Colonic mucosa (tissue), 4 donors: ENCODE measurements around the gene ARFGAP2. TPM values are rescaled to one million over a fixed set of nuclear protein-coding genes. Genes with fewer than 3 reads are reported as not detected.

Source experiments
- DNase-seq: peaks from one replicate; pipeline ENCODE4 v3.0.0-alpha.2; 2020
- H3K27ac ChIP-seq: fragments of 200-600 bp; one replicate; pipeline ENCODE4 v1.8.0; 2021
- H3K27me3 ChIP-seq: fragments of 200-600 bp; one replicate; pipeline ENCODE4 v1.8.0; 2021
- H3K36me3 ChIP-seq: fragments of 200-600 bp; one replicate; pipeline ENCODE4 v1.8.0; 2021
- H3K4me1 ChIP-seq: fragments of 200-600 bp; one replicate; pipeline ENCODE4 v1.8.0; 2021; ENCODE audit warnings: mild to moderate bottlenecking
- H3K4me3 ChIP-seq: fragments of 200-600 bp; one replicate; pipeline ENCODE4 v1.8.0; 2021
- H3K9ac ChIP-seq, 2 donors: one replicate each; pipeline ENCODE4 v1.7.0; 2013; ENCODE audit warnings: control low read depth in 2 of 2, low read depth in 2 of 2, low read length in 2 of 2
- H3K9me3 ChIP-seq: fragments of 200-600 bp; one replicate; pipeline ENCODE4 v1.8.0; 2021
- CTCF ChIP-seq: fragments of 200-600 bp; IDR thresholded peaks from one replicate; pipeline ENCODE4 v1.8.0; 2022; ENCODE audit warnings: antibody characterized with exemption, mild to moderate bottlenecking
- intact Hi-C: fragments of 100-400 bp; cut with DNase I; formaldehyde crosslinking; loops from one replicate; pipeline ENCODE4 v1.14.1; 2022
- total RNA-seq, 2 donors: library from RNA; stranded (reverse); fragmentation: NEBNext Ultra II Directional in 1 of 2; extraction: Animal tissue kit (Norgen Biotek cat#: 25700) in 1 of 2; gene quantifications; one replicate each; pipeline ENCODE4 v1.2.1, GENCODE V29; 2021
- donor health status: healthy.
- donor health status: DM: no; HTN: no; CAD: no.
- donor health status: DM: no; HTN: no; CAD: no.

Gene ARFGAP2
- total RNA-seq, 2 donors from 2014 or later: 64.6 to 109 TPM

DNA sequence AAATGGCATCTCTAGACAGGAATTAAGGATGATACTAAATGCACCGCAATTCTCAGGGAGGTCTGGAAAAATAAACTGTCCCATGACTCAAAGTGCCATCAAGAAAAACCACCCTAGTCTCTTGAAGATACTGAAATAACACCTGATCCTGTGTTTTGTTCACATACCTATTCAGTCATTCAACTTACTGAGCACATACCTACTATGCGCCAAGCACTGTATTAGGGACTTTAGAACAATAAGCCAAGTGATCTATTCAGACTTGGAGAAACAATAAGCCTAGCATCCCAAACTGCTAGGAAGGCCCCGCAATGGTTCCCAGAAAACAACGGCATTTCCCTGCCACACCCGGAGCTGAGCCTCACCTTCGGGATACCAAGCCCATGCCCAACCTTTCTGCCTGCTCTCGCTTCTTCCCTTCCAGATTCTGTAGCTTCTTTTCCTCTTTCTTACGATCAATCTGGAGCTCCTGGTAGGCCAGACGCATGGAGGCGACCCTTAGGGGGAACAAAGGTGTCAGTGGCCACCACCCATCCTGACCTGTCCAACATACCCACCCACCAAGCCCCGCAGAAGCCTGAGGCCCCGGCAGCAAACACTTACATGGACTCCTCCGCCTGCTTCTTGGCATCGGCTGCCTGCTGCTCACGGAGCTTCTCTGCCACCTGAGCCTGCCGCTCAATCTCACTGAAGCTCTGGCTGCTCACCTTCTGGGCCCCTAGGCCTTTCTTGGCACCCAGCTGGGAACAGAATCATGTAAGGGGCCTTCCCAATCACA is 5.4 kb downstream of the ARFGAP2 start:
- no peaks in the 10 kb centered on the region for H3K27me3 ChIP-seq
- H3K9ac ChIP-seq: no peak overlapping the region
- peaks cover 14% of the 10 kb centered on the region for H3K36me3 ChIP-seq
- no peak overlapping the region for H3K27ac ChIP-seq
- peaks cover 6% of the 10 kb centered on the region for H3K4me1 ChIP-seq
- intact Hi-C loops: no loop called here
- H3K9me3 ChIP-seq: no peaks in the 10 kb centered on the region
- no peak for DNase-seq
- no peak for TF ChIP-seq CTCF
- H3K4me3 ChIP-seq: no peak overlapping the region

DNA sequence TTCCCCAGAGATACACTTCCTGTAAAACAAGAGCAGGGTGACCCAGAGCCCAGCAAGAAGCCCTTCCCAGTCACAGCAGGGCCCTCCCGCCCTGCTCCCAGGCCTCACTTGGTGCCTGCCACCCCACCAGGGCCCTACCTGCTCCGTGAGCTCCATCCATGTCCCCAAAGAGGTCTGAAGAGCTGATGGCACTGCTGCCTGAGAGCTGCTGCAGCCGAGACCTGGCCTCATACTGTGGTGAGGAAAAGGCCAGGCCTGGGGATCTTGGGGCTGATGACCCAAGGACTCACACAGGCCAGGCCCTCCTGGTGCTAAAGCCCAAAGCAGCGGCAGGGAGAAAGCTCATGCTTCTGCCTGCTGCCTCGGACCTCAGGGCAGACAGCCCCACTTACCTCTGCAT is 10.3 kb downstream of the ARFGAP2 start:
- no peak overlapping the region for H3K4me3 ChIP-seq
- no peaks in the 10 kb centered on the region for H3K9me3 ChIP-seq
- no peak overlapping the region for H3K9ac ChIP-seq
- DNase-seq: no peak
- H3K4me1 ChIP-seq: no peaks in the 10 kb centered on the region
- no peak for TF ChIP-seq CTCF
- no peak overlapping the region for H3K27ac ChIP-seq
- peaks cover 18% of the 10 kb centered on the region for H3K36me3 ChIP-seq
- no peaks in the 10 kb centered on the region for H3K27me3 ChIP-seq
- intact Hi-C loops: no loop called here

DNA sequence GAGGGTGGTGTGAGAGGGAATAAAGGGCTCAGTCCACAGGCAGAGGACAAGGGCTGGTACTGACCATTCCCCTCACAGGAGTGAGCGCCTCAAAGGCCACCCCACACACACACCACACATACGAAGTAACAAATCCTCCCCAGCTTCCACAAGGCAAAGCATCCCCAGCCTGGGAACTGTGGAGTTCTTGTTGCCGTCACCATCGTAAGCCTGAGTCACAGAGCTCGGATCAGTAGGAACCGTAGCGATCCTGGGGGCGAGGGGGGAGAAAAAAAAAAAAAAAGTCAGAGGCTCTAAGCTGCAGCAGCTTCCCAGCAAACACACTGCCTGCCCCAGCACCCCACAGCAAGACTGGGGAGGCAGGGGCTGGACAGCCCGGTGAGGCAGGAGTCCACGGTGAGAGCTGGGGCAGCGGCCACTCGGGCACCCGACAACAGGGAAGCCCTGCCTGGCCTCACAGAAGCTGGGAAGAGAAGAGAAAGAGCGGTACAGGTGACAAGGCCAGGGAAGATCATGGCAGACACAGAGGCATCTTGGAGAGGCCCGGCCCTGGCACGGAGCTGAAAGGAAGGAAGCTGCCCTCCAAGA is 11.3 kb downstream of the ARFGAP2 start:
- Histone ChIP-seq H3K9me3 (no peaks in the 10 kb centered on the region), H3K27ac (no peak overlapping the region), H3K4me3 (no peak overlapping the region), H3K36me3 (peaks cover 18% of the 10 kb centered on the region), H3K27me3 (no peaks in the 10 kb centered on the region), H3K9ac (no peak overlapping the region), H3K4me1 (no peaks in the 10 kb centered on the region)
- TF ChIP-seq CTCF: no peak
- no peak for DNase-seq
- intact Hi-C loops: no loop called here

- no peaks in the 10 kb centered on the region for H3K4me1 ChIP-seq
- no peak for TF ChIP-seq CTCF
- no peak overlapping the region for H3K9ac ChIP-seq
- no peak overlapping the region for H3K27ac ChIP-seq
- H3K27me3 ChIP-seq: no peaks in the 10 kb centered on the region
- H3K36me3 ChIP-seq: peaks cover 18% of the 10 kb centered on the region
- H3K4me3 ChIP-seq: no peak overlapping the region
- intact Hi-C loops: no loop called here
- H3K9me3 ChIP-seq: no peaks in the 10 kb centered on the region
- DNase-seq: no peak
Observed at GRCh38 chr11:47164321-47164720, 12.4 kb downstream of the ARFGAP2 start.

DNA sequence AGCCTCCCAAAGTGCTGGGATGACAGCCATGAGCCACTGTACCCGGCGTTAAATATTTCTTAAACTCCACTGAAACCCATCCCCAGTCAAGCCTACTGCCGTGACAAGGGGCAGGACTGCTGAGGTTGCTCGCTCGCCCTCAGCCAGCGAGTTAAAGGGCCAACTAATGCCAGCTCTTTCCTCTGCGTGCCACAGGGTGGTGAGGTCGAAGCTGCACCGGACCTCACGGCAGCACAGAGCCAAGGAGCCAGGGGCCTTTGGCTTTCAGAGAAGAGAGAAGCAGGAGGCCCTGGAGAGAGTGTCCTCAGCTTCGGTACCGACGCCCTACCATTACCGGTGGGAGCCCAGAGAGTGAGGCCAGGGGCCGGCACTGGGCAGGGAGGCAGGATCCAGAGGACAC is 12.8 kb downstream of the ARFGAP2 start:
- Histone ChIP-seq H3K9ac (no peak overlapping the region), H3K27me3 (no peaks in the 10 kb centered on the region), H3K9me3 (no peaks in the 10 kb centered on the region), H3K4me1 (no peaks in the 10 kb centered on the region), H3K36me3 (peaks cover 18% of the 10 kb centered on the region), H3K4me3 (no peak overlapping the region), H3K27ac (no peak overlapping the region)
- no peak for TF ChIP-seq CTCF
- DNase-seq: no peak
- intact Hi-C loops: no loop called here
